HCT116 (cell line): Measurements from ENCODE around the gene PEX26. TPM values are rescaled to one million over a fixed set of nuclear protein-coding genes. Genes with fewer than 3 reads are reported as not detected.

Source experiments
- ATAC-seq: fragments of 200-7000 bp; cut with Tn5 transposase; 2 replicates; pipeline ENCODE4 v1.9.1; 2020; ENCODE audit warnings: mild to moderate bottlenecking, moderate library complexity
- BruUV-seq: library from RNA; stranded (reverse); fragments of 400-500 nt; replicated peaks from 2 replicates; lab custom pipeline; 2021; lab: Mats Ljungman, UMichigan
- CTCF ChIA-PET: fragments of 300-600 bp; sonication (Branson Sonifier 250); formaldehyde crosslinking; loops from one replicate; lab custom pipeline; 2021; ENCODE audit warnings: antibody characterized with exemption; lab: Charles Lee
- POLR2A ChIA-PET: fragments of 300-600, 350-600 bp; sonication (Branson Sonifier 250); formaldehyde crosslinking; loops from one replicate; lab custom pipeline; 2021; ENCODE audit warnings: antibody characterized with exemption; lab: Charles Lee
- RAD21 ChIA-PET, 2 experiments: fragments of 300-600 bp; sonication (Branson Sonifier 250); formaldehyde crosslinking; loops; one replicate each; lab custom pipeline; 2023; ENCODE audit warnings: low total read pairs in 2 of 2; ENCODE audit not compliant: uncharacterized antibody in 2 of 2, unreplicated experiment in 2 of 2, low non-redundant PET in 1 of 2; lab: Charles Lee
- DNase-seq: peaks from one replicate; pipeline ENCODE4 v3.0.0-alpha.2; 2010; ENCODE audit warnings: low read depth, low spot score
- H2AFZ ChIP-seq: fragments of 200-600 bp; shearing (Covaris generic), sonication (generic); 2 replicates; pipeline ENCODE4 v1.6.1; 2017; ENCODE audit warnings: low read depth, mixed run types, mixed read lengths, antibody characterized with exemption, low read length; ENCODE audit not compliant: poor library complexity, severe bottlenecking
- H3K27ac ChIP-seq: 2 replicates; pipeline ENCODE4 v1.5.1; 2012; ENCODE audit warnings: low read depth, low read length
- H3K27me3 ChIP-seq: fragments of 200-600 bp; sonication (generic); 2 replicates; pipeline ENCODE4 v1.6.1; 2016; ENCODE audit warnings: mixed run types, low read length, mixed read lengths; ENCODE audit not compliant: insufficient read depth
- H3K36me3 ChIP-seq, 2 experiments: fragments of 200-500 bp in 1 of 2; fragments of 200-600 bp in 1 of 2; sonication (Bioruptor generic) in 1 of 2; sonication (generic) in 1 of 2; 2 replicates each; pipeline versions ENCODE4 v1.5.1 to v1.6.1; 2014 to 2016; ENCODE audit warnings: low read length in 2 of 2, inconsistent platforms in 1 of 2, mixed read lengths in 1 of 2, mixed run types in 1 of 2; ENCODE audit not compliant: insufficient read depth in 2 of 2, control insufficient read depth in 1 of 2
- H3K4me1 ChIP-seq, 2 experiments: fragments of 200-600 bp in 1 of 2; sonication (generic) in 1 of 2; 2 replicates each; pipeline versions ENCODE4 v1.5.1 to v1.6.1; 2012 to 2017; ENCODE audit warnings: low read length in 2 of 2, inconsistent platforms in 1 of 2, mild to moderate bottlenecking in 1 of 2, mixed read lengths in 1 of 2, mixed run types in 1 of 2, moderate library complexity in 1 of 2; ENCODE audit not compliant: insufficient read depth in 2 of 2, control insufficient read depth in 1 of 2
- H3K4me2 ChIP-seq: fragments of 200-600 bp; sonication (generic); 2 replicates; pipeline ENCODE4 v1.6.1; 2017; ENCODE audit warnings: mixed run types, low read length, mixed read lengths
- H3K4me3 ChIP-seq, 2 experiments: fragments of 200-600 bp in 1 of 2; sonication (generic) in 1 of 2; replicated peaks in 1 of 2; 2 replicates each; pipeline ENCODE4 v1.5.1; 2011 to 2016; ENCODE audit warnings: low read length in 2 of 2, control low read depth in 1 of 2, low read depth in 1 of 2, mild to moderate bottlenecking in 1 of 2, mixed read lengths in 1 of 2, mixed run types in 1 of 2
- H3K79me2 ChIP-seq: fragments of 200-600 bp; sonication (generic); 2 replicates; pipeline ENCODE4 v1.6.1; 2017; ENCODE audit warnings: mild to moderate bottlenecking, mixed run types, low read length, moderate library complexity, mixed read lengths; ENCODE audit not compliant: insufficient read depth
- H3K9ac ChIP-seq: fragments of 200-600 bp; sonication (generic); 2 replicates; pipeline ENCODE4 v1.6.1; 2016; ENCODE audit warnings: low read length, mixed read lengths
- H3K9me2 ChIP-seq: fragments of 200-600 bp; sonication (generic), shearing (Covaris generic); 2 replicates; pipeline ENCODE4 v1.6.1; 2017; ENCODE audit warnings: mixed run types, mild to moderate bottlenecking, moderate library complexity; ENCODE audit not compliant: insufficient read depth
- H3K9me3 ChIP-seq, 2 experiments: fragments of 200-500 bp in 1 of 2; fragments of 200-600 bp in 1 of 2; sonication (Bioruptor generic) in 1 of 2; sonication (generic) in 1 of 2; 2 replicates each; pipeline ENCODE4 v1.6.1; 2014 to 2017; ENCODE audit warnings: low read length in 2 of 2, mixed read lengths in 2 of 2, inconsistent platforms in 1 of 2, low read depth in 1 of 2, mild to moderate bottlenecking in 1 of 2, mixed run types in 1 of 2, moderate library complexity in 1 of 2; ENCODE audit not compliant: control insufficient read depth in 1 of 2, insufficient read depth in 1 of 2
- H4K20me1 ChIP-seq: fragments of 200-600 bp; sonication (generic), shearing (Covaris generic); 2 replicates; pipeline ENCODE4 v1.6.1; 2017; ENCODE audit warnings: mixed run types, mild to moderate bottlenecking, moderate library complexity; ENCODE audit not compliant: insufficient read depth
- ELF1 ChIP-seq: IDR thresholded peaks from 2 replicates; pipeline ENCODE4 v1.6.1; 2012; ENCODE audit warnings: low read depth, borderline replicate concordance
- RAD21 ChIP-seq: IDR thresholded peaks from 2 replicates; pipeline ENCODE4 v1.6.1; 2012; ENCODE audit warnings: low read depth, mild to moderate bottlenecking
- ZNF274 ChIP-seq: fragments of 200-500 bp; sonication (Bioruptor generic); IDR thresholded peaks from 2 replicates; pipeline ENCODE4 v1.6.1; 2014; ENCODE audit warnings: mild to moderate bottlenecking, low read depth, low read length, inconsistent platforms
- intact Hi-C: fragments of 100-400 bp; cut with micrococcal nuclease; formaldehyde crosslinking; loops from 2 replicates; pipeline ENCODE4 v1.10.0; 2022
- total RNA-seq: library from RNA; stranded (reverse); gene quantifications from one replicate; pipeline ENCODE4 v1.2.1, GENCODE V29; 2021; ENCODE audit not compliant: unreplicated experiment
- TF ChIP-seq, protein P1 (sequence below): IDR thresholded peaks from 2 replicates; pipeline ENCODE4 v1.6.1; 2012; ENCODE audit warnings: low read depth

Gene PEX26
- total RNA-seq, 1 experiment from 2014 or later = 26.4 TPM

DNA sequence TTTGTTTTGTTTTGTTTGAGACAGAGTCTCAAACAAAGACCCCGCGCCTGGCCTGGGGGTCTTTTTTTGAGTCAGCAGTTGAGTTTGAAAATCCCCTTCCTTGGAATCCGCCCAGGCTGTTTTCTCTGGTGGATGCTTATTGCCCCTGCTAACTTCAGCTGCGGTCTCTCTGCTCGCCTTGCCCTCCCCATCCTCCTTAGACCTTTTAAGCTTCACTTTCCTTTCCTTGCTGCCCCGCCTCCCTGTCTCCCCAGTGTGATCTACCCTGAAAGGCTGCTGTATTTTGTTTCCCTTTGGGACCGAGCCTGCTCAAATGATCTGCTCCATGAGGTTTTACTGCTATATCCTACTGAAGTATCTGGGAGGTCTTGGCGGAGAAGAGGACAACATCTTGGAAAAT is 74.7 kb downstream of the PEX26 start (continued):
- TF ChIP-seq, protein P1, sequence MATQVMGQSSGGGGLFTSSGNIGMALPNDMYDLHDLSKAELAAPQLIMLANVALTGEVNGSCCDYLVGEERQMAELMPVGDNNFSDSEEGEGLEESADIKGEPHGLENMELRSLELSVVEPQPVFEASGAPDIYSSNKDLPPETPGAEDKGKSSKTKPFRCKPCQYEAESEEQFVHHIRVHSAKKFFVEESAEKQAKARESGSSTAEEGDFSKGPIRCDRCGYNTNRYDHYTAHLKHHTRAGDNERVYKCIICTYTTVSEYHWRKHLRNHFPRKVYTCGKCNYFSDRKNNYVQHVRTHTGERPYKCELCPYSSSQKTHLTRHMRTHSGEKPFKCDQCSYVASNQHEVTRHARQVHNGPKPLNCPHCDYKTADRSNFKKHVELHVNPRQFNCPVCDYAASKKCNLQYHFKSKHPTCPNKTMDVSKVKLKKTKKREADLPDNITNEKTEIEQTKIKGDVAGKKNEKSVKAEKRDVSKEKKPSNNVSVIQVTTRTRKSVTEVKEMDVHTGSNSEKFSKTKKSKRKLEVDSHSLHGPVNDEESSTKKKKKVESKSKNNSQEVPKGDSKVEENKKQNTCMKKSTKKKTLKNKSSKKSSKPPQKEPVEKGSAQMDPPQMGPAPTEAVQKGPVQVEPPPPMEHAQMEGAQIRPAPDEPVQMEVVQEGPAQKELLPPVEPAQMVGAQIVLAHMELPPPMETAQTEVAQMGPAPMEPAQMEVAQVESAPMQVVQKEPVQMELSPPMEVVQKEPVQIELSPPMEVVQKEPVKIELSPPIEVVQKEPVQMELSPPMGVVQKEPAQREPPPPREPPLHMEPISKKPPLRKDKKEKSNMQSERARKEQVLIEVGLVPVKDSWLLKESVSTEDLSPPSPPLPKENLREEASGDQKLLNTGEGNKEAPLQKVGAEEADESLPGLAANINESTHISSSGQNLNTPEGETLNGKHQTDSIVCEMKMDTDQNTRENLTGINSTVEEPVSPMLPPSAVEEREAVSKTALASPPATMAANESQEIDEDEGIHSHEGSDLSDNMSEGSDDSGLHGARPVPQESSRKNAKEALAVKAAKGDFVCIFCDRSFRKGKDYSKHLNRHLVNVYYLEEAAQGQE = no peak
- no peak for TF ChIP-seq ZNF274
- TF ChIP-seq ELF1 = no peak
- no peak for TF ChIP-seq RAD21

DNA sequence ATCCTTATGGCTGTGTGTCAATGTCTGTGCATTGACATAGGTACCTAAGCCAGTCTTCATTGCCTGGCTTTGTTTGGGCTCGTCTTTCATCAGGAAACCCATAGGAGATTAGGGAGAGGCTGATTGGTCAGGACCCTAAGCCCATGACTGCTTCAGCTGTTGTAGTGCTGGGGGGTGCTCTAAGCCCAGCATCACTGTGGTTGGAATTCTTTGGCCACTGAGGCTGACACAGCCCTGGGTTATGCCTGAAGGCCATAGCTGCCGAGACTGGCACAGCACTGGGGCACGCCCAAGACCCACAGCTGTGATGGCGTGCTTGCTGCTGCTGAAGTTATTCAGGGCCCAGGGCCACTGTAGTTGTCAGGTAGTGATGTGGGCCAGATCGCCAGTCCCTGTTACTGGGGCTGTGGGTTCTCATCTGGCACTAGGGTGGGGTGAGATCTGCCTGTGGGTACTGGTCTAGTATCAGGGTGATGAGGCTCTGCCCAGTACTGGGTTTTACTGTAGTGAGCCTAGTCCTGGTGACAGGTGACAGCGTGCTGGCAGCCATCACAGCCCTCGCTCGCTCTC is 77.1 kb downstream of the PEX26 start:
- intact Hi-C loops = no loop called here
- no peak for DNase-seq
- ATAC-seq = no peak
- Histone ChIP-seq H2AFZ (no peak overlapping the region), H3K36me3 (no peaks in the 10 kb centered on the region), H3K9me3 (no peaks in the 10 kb centered on the region), H3K9ac (no peak overlapping the region), H3K4me1 (peaks cover 2 to 5% of the 10 kb centered on the region in 2 experiments; a peak in 1 of 4 replicates), H3K27ac (no peak overlapping the region), H4K20me1 (no peaks in the 10 kb centered on the region), H3K79me2 (no peaks in the 10 kb centered on the region), H3K9me2 (no peaks in the 10 kb centered on the region), H3K4me3 (no peak overlapping the region), H3K4me2 (no peak overlapping the region), H3K27me3 (no peaks in the 10 kb centered on the region)
- ChIA-PET RAD21 (no interaction called here), CTCF (no interaction called here), POLR2A (no interaction called here)
- no TSS peak for BruUV-seq
- TF ChIP-seq, protein P1 = no peak

Other genes with a start within 250 kb of the PEX26 start
- gene MICAL3, start 53.4 kb upstream of the PEX26 start, total RNA-seq = 30.8 TPM
- 2.3 TPM for gene TUBA8, start 32.8 kb downstream of the PEX26 start, total RNA-seq
- gene USP18, start 72.2 kb downstream of the PEX26 start, total RNA-seq = 4.9 TPM